Lower lobe of right lung (tissue), 2 donors: ENCODE data around the gene BMPR1A. TPM values are rescaled to one million over a fixed set of nuclear protein-coding genes. Genes with fewer than 3 reads are reported as not detected.
A peak's percentile ranks its signal among the peaks of the same experiment; 100 is the strongest.
"Not testable (repeated sequence)": the region's sequence is repeated elsewhere in the genome, so short reads cannot be mapped to it uniquely, and the experiment has no call there.

Experiments used
- ATAC-seq, 2 donors: fragments of 200-7000 bp; cut with Tn5 transposase; one replicate each; pipeline ENCODE4 v1.9.1; 2020 to 2022; ENCODE audit warnings: mild to moderate bottlenecking in 2 of 2, moderate library complexity in 2 of 2
- DNase-seq: peaks from one replicate; pipeline ENCODE4 v3.0.0-alpha.2; 2020
- H3K27ac ChIP-seq: fragments of 200-600 bp; one replicate; pipeline ENCODE4 v1.8.0; 2022
- H3K27me3 ChIP-seq: fragments of 200-600 bp; one replicate; pipeline ENCODE4 v1.8.0; 2022; ENCODE audit warnings: low read depth
- H3K36me3 ChIP-seq: fragments of 200-600 bp; one replicate; pipeline ENCODE4 v1.8.0; 2022; ENCODE audit warnings: mild to moderate bottlenecking
- H3K4me1 ChIP-seq: fragments of 200-600 bp; one replicate; pipeline ENCODE4 v1.8.0; 2022
- H3K4me3 ChIP-seq: fragments of 200-600 bp; one replicate; pipeline ENCODE4 v1.8.0; 2022; ENCODE audit warnings: mild to moderate bottlenecking
- H3K9me3 ChIP-seq: fragments of 200-600 bp; one replicate; pipeline ENCODE4 v1.8.0; 2022
- CTCF ChIP-seq: fragments of 200-600 bp; IDR thresholded peaks from one replicate; pipeline ENCODE4 v1.8.0; 2022; ENCODE audit warnings: antibody characterized with exemption, mild to moderate bottlenecking
- intact Hi-C: fragments of 100-400 bp; cut with DNase I; formaldehyde crosslinking; loops from one replicate; pipeline ENCODE4 v1.11.0; 2022
- total RNA-seq: library from RNA; stranded (reverse); fragmentation: NEBNext Ultra II Directional; extraction: Animal tissue kit (Norgen Biotek cat#: 25700); gene quantifications from one replicate; pipeline ENCODE4 v1.2.1, GENCODE V29; 2021
- donor health status: DM: no; HTN: yes; CAD: no; lungs with severe emphysema.

The BMPR1A gene
- total RNA-seq, 1 donor from 2014 or later = 37.0 TPM

GRCh38 chr10:86848747-86849146 lies 92.3 kb downstream of the BMPR1A start:
- no peak for TF ChIP-seq CTCF

DNA sequence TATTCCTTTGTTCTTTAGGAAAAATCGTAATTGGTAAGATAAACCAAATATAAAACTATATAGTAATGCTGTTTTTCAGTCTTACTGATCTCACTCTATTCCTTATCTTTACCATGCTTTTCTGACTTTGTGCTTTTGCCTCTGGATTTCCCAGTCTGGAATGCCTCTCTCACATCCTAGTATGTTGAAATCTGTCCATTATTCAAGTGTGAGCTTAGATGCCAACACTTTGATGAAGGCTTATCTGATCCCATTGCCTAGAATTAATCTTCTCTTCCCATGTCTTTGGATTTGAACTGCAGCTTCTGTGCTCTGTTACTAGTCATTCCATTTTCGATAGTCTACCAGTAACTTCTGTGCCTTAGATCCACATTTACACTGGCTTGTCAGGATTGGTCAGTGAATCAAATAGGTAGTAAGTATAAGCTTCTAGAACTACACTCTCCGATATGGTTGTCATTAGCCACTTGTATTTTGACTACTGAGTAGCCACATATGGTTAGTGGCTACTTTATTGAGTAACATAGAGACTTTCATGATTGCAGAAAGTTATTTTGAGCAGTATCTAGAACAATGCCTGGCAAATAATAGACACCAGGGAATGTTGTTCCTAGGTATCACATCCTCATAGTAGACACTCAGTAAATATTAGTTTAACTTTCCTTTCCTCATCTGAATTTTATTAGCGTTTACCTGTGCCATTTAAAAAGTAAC lies 92.9 kb downstream of the BMPR1A start:
- DNase-seq = no peak
- TF ChIP-seq CTCF = no peak
- no peaks in the 10 kb centered on the region for H3K36me3 ChIP-seq
- H3K27ac ChIP-seq = no peak overlapping the region
- intact Hi-C loops = no loop called here
- H3K4me1 ChIP-seq = peaks cover 4% of the 10 kb centered on the region
- no peak overlapping the region for H3K4me3 ChIP-seq
- peaks cover 2% of the 10 kb centered on the region for H3K27me3 ChIP-seq
- no peak for ATAC-seq
- no peaks in the 10 kb centered on the region for H3K9me3 ChIP-seq

More at GRCh38 chr10:86848747-86849146, 92.3 kb downstream of the BMPR1A start:
- Histone ChIP-seq H3K27ac (no peak overlapping the region), H3K36me3 (no peaks in the 10 kb centered on the region), H3K4me1 (peaks cover 4% of the 10 kb centered on the region), H3K9me3 (no peaks in the 10 kb centered on the region), H3K4me3 (no peak overlapping the region), H3K27me3 (peaks cover 2% of the 10 kb centered on the region)
- DNase-seq (no peak), ATAC-seq (no peak)
- intact Hi-C loops = no loop called here

DNA sequence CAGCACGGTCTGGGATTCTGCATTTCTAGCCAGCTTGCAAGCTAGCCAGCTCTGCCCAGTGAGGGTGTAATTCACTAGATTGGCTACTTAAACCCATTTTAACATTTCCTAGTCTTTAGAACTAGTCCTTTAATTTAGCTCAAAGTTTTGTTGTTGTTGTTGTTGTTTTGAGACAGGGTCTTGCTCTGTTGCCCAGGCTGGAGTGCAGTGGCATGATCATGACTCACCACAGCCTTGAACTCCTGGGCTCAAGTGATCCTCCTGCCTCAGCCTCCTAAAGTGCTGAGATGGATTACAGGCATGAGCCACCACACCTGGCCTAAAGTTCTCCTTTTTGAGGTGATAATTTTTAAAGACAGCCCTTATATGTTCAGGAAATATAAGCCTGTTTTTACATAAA lies 94.1 kb downstream of the BMPR1A start:
- H3K27ac ChIP-seq = no peak overlapping the region
- DNase-seq (no peak), ATAC-seq (no peak)
- TF ChIP-seq CTCF = no peak
- H3K9me3 ChIP-seq = no peaks in the 10 kb centered on the region
- no peaks in the 10 kb centered on the region for H3K36me3 ChIP-seq
- peaks cover 4% of the 10 kb centered on the region for H3K4me1 ChIP-seq
- intact Hi-C loops = no loop called here
- no peak overlapping the region for H3K4me3 ChIP-seq
- peaks cover 2% of the 10 kb centered on the region for H3K27me3 ChIP-seq

DNA sequence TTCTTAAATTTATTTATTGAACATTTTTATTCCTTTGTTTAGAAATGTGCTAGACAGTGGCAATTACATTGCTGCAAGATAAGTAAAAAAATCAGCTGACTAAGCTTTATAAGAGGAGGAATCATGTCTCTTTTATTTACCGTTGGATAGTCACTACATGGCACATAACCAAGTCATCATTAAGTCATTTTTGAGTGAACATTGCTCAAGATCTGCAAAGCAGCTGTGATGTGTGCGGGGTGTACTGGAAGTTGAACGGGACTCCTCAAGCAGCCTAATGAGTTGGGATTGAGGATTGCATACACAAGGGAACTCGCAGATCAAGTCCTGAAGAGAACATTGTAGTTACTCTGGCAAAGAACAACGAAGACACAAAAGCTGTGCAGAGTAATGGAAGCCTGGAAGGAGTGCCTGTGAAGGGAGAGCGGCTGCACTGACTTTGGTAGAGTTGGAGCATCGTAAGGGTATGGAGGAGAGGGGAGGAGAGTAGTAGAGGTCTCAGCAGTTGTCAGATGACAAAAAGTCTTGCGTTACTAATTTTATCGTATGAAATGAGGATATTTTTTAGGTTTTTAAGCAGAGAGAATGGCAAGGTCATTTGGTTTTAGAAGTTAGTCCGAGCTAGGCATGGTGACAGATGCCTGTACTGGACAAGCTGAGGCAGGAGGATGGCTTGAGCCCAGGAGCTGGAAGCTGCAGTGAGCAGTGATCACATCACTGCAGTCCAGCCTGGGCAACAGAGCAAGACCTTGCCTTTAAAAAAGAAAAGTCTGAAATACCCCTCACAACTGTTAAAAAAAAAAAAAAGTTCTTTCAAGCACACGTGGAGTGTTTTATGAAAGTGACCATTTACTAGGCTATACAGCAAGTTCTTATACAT lies 95.1 kb downstream of the BMPR1A start:
- no peak for DNase-seq
- intact Hi-C loops = no loop called here
- Histone ChIP-seq H3K4me3 (no peak overlapping the region), H3K27me3 (peaks cover 2% of the 10 kb centered on the region), H3K36me3 (no peaks in the 10 kb centered on the region), H3K9me3 (no peaks in the 10 kb centered on the region), H3K4me1 (peaks cover 4% of the 10 kb centered on the region), H3K27ac (no peak overlapping the region)
- no peak for TF ChIP-seq CTCF
- ATAC-seq = peak; percentile 29 to 67

- H3K4me1 ChIP-seq, intact Hi-C loops, H3K27ac ChIP-seq, DNase-seq, H3K27me3 ChIP-seq, ATAC-seq, H3K9me3 ChIP-seq, H3K36me3 ChIP-seq, H3K4me3 ChIP-seq: not testable (repeated sequence)
Observed at GRCh38 chr10:86853582-86853981, 97.2 kb downstream of the BMPR1A start.

DNA sequence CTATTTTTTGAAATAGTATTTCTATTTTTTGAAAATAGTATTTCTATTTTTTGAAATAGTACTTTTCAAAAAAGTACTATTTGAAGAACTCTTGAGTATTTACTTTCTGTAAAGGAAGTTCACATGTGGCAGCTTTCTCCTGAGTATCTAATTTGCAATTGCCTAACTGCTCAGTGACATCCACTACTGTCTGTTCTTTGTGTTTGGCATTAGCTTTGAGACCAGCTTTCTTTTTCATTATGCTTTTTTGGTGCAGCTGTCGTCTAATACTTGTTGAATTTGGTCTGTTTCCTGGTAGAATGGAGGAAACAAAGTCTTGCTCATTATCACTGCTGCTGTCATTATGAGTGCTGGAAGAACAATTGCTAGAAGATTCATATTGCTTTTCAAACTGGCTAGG lies 99.1 kb downstream of the BMPR1A start:
- intact Hi-C loops = no loop called here
- TF ChIP-seq CTCF = no peak

More for the DNA sequence above, 99.1 kb downstream of the BMPR1A start:
- Histone ChIP-seq H3K27me3 (no peaks in the 10 kb centered on the region), H3K36me3 (no peaks in the 10 kb centered on the region), H3K4me3 (no peak overlapping the region), H3K4me1 (no peaks in the 10 kb centered on the region), H3K9me3 (no peaks in the 10 kb centered on the region), H3K27ac (no peak overlapping the region)
- DNase-seq (no peak), ATAC-seq (no peak)
